KOPT-K1 (cell line): ENCODE data around the gene NUFIP1.
"Not testable (repeated sequence)": the region's sequence is repeated elsewhere in the genome, so short reads cannot be mapped to it uniquely, and the experiment has no call there.

Experiments used
- H3K27ac ChIP-seq: fragments of 200-600 bp; sonication (generic); 2 replicates; pipeline ENCODE4 v1.5.1; 2016; ENCODE audit warnings: antibody characterized with exemption, mild to moderate bottlenecking, low read depth, low read length; ENCODE audit not compliant: poor library complexity, severe bottlenecking
- H3K36me3 ChIP-seq: fragments of 200-600 bp; sonication (generic); 2 replicates; pipeline ENCODE4 v1.5.1; 2017; ENCODE audit warnings: antibody characterized with exemption, mild to moderate bottlenecking, low read length, moderate library complexity; ENCODE audit not compliant: insufficient read depth
- H3K9me3 ChIP-seq: fragments of 200-600 bp; sonication (generic); 2 replicates; pipeline ENCODE4 v1.5.1; 2017; ENCODE audit warnings: antibody characterized with exemption, low read length, mild to moderate bottlenecking; ENCODE audit not compliant: insufficient read depth, poor library complexity, severe bottlenecking

Gene NUFIP1

DNA sequence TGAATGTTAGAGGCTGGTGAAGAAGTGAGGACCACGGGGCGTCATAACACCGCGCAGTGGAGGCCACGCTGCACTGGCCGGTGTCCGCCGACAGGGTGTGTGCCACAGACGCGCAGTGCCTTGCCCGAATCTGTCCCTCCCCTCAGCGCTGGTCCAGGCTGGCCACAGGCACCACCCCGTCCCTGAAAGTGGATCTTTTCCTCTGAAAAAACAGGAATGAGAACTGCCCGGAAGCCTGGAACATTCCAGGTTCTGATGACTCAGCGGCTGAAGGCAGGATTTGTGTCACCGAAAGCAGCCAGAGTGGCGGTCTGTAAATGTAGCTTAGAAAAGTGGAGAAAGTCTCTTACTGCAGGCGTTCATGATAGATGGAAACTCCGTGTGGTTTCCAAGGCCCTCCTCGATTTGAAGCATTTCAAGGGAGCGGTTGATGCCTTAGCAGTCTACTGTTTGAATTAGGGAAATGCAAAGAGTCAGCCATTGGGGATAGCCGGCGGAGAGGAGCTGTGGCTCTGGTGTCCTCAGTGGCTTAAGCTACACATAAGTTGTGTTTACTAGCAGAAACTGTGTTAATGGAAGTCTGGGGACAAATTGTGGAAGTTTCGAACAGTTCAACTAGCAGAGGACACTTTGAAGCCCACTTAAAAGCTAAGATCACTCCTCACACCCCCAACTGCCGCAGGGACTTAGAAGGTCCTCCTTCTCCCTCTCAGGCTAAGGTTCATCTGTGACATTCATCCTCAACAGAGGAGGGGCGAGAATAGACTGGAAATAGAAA, 70.8 kb downstream of the NUFIP1 start:
- no peaks in the 10 kb centered on the region for H3K9me3 ChIP-seq
- no peaks in the 10 kb centered on the region for H3K36me3 ChIP-seq
- H3K27ac ChIP-seq: peak overlapping the region; percentile 72

DNA sequence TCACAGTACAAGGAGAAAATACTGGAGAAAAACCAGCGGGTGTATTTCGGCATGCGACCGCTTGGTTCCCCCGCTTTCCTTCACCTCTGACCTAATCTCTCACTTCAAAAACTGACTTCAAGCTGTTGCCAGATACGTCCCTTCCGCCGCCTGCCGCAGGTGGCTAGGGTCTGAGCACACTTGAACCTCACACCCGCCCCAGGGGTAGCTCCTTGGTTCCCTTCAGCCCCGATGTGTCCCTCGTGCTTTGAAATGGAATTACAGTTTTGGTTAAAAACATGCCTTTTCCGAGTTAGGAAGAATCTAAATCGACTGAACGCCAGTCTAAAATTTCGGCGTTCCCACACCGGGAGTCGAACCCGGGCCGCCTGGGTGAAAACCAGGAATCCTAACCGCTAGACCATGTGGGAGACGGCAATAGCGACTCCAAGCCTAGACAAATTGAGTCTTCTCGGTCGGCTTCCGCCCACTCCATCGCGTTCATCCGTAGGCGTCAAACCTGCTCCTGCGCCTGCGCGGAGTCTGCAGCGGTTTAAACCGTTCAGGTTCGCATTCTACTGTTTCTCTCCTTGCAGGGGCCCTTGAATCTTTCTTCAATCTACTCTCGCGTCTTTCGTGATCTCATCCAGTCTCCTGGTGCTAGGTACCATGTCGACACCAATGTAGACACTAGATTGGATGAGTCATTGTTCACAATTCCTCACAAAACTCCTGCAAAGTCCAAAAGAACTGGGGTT, 71.5 kb downstream of the NUFIP1 start:
- H3K27ac ChIP-seq: peak overlapping the region; percentile 72
- H3K9me3 ChIP-seq: no peaks in the 10 kb centered on the region
- H3K36me3 ChIP-seq: no peaks in the 10 kb centered on the region

DNA sequence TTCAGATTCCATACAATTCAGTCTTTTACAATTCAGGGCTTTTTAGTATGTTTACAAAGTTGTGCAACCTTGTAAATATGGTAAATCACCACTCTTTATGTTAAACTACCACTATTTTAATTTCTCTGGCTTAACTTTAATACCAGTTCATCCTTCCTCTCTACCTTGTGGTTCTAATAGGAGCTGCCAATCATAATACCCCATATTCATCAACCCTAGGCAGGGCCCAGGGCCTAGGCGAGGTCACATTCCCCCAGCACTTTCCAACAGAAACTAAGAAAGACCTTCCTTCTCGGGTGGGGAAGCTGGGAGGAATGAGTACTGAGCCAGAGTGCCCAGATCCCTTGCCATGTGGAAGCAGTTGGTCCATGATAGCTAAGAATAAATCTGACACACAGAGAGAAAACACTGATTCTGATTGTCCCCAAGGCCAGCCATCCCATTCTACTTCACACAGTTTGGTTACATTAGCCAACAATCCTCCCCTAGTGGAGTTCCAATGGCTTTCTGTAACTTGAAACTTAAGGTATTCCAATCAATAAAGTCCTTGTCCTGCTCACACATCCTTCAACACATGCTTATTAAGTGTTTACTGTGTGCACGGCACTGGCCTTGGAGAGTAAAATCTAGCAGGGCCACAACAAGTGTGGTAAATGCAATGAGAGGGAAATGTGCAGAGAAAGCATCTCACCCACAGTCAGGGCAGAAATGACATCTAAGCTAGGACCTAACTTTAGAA, 76.8 kb downstream of the NUFIP1 start:
- H3K36me3 ChIP-seq: no peaks in the 10 kb centered on the region
- H3K9me3 ChIP-seq: peaks cover 19% of the 10 kb centered on the region
- no peak overlapping the region for H3K27ac ChIP-seq

DNA sequence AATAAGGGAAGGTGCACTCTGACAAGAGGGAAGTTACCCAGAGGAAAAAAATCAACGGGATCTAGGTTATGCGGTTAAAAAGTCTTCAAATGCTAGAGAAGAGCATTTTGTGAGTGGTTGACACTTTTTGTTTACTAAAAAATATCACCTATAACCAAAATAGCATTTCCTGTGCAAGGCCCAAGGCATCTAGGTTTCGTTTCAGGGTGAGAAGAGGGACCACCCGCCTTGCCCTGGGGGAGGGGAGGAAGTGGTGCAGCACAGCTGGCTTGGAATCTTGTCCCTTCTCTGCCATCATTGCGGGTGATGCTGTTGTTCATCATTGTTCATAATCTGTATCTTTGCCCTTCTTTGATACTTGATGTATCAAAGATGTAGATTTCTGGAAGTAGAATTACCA, 80.6 kb downstream of the NUFIP1 start:
- no peak overlapping the region for H3K27ac ChIP-seq
- H3K36me3 ChIP-seq: no peaks in the 10 kb centered on the region
- peaks cover 19% of the 10 kb centered on the region for H3K9me3 ChIP-seq

DNA sequence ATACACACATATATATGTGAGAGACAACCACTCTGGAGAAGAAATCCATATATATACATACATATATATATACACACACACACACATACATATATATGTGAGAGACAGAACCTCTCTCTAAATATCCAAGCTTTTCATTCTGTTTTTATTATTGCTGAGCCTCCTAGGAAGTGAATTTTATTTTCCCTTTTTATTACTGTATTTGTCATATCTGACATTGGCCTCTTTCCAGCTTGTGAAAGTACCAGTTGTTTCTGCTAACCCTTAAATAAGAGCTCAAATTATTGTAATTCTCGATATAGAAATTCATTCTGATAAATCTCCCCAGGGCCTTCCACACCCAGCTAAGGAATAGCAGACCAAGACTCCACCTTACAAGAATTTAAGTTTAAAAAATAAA, 81.0 kb downstream of the NUFIP1 start:
- Histone ChIP-seq H3K36me3 (no peaks in the 10 kb centered on the region), H3K27ac (no peak overlapping the region), H3K9me3 (peaks cover 19% of the 10 kb centered on the region)

DNA sequence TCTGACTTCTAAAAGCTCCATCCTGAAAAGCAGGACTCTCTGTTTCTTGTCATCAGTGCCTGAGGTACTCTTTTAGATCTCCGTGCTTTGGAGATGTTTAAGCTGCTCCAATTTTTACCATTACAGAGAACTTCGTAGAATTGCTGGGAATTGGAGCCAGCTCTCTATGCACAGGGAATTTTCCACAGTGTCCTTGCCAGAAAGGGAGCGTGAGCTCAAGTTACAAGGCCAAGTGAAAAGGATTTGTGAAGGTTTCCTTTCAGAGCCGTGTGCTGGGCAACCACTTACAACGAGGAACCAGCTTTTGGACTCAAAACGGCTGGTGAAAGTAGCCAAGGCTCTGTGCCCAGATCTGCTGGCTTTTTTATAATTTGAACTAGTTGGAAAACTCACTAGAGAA, 82.6 kb downstream of the NUFIP1 start:
- H3K36me3 ChIP-seq: no peaks in the 10 kb centered on the region
- peaks cover 16% of the 10 kb centered on the region for H3K9me3 ChIP-seq
- H3K27ac ChIP-seq: no peak overlapping the region

DNA sequence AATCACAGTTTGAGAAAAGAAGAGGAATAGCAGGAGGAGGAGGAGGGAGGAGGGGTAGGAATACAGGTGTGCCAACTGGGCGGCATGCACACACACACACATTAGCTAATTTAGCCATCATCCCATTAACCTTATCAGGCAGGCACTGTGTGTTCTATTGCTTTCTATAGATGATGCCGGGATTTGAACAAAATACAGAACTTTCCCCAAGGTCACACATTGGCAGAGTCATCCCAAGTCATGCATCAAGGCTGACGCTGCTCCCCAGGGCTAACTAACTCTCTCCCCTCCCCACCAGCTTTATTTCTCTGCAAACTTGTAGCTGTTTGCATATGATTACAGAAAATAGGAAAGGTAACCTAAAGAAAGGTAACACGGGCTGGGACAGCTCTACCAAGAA, 83.0 kb downstream of the NUFIP1 start:
- H3K27ac ChIP-seq: no peak overlapping the region

DNA sequence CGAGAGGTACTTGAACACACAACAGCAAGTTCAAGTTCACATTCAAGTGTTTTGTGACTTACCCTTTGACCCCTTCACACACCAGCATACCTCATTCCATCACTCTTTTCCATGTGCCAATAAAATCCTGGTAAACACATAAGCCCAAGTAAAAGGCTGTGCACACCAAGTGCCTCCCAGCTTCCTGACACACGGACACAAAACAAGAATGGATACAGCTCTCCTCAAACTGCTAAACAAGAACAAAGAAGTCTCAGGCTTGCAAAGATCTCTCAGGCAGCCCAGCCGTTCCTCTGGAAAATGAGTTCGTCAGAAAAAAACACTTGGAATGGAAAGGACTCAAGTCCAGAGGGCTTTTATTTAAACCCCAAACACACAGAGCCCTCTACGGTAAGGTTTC, 83.7 kb downstream of the NUFIP1 start:
- Histone ChIP-seq H3K9me3 (peaks cover 4% of the 10 kb centered on the region), H3K36me3 (no peaks in the 10 kb centered on the region), H3K27ac (no peak overlapping the region)

More for the DNA sequence above, 83.0 kb downstream of the NUFIP1 start:
- H3K36me3 ChIP-seq: no peaks in the 10 kb centered on the region
- peaks cover 11% of the 10 kb centered on the region for H3K9me3 ChIP-seq

DNA sequence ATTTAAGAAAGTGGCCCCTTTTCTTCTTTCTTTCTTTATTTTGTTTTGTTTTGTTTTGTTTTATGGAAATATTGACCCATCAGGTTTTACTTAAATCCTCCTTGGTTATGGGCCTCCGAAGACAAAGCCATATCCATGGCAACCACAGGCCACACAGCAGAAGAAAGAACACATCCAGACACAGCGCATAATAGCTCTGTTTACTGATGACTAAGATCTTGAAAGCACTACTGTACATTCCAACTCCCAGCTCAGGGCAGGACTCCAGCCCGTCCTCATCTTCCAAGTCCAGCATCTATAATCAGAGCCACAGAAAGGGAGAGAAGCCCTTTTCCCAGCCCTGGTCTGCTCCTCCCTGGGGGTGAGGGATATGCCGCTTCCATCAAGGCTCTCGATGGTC, 84.3 kb downstream of the NUFIP1 start:
- Histone ChIP-seq H3K27ac (no peak overlapping the region), H3K9me3 (no peaks in the 10 kb centered on the region), H3K36me3 (no peaks in the 10 kb centered on the region)

DNA sequence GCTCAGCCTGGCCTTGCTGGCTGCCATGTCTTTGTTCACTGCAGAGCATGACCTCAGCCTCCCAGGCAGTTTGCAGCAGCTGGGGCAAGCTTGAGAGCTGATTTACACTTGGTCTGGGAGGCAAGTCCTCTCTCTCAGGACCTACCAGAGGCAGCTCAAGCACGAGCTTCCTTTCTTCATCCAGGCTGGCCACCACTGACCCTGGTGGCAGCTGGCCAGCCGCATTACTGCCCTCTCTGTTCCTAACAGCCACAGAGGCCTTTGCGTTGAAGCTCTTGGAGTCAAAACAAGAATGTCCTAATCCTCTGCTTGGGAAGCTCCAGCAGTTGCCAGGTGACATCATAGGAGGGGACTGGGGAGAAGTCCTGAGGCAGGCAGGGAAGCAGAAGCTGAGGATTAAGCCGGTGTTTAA, 85.7 kb downstream of the NUFIP1 start:
- Histone ChIP-seq H3K27ac (no peak overlapping the region), H3K9me3 (no peaks in the 10 kb centered on the region), H3K36me3 (no peaks in the 10 kb centered on the region)

DNA sequence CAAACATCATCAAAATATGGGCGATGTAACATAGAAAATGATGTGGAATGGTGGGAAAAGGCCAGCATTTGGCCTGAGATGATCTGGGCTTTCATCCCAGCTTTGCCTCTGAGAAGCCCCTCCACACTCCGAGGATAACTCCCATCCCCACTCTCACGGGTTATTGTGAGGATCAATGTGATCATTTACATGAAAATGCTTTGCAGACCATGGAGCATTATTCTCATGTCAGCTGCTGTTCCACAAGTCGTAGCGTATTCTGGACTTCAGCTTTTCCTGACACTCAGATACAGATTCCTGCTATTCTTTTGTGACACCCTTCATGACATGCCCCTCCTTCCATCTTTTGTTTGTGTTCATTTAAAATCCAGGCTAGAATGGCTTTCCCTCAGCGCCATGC, 86.5 kb downstream of the NUFIP1 start:
- Histone ChIP-seq H3K36me3 (no peaks in the 10 kb centered on the region), H3K9me3 (no peaks in the 10 kb centered on the region), H3K27ac (no peak overlapping the region)

DNA sequence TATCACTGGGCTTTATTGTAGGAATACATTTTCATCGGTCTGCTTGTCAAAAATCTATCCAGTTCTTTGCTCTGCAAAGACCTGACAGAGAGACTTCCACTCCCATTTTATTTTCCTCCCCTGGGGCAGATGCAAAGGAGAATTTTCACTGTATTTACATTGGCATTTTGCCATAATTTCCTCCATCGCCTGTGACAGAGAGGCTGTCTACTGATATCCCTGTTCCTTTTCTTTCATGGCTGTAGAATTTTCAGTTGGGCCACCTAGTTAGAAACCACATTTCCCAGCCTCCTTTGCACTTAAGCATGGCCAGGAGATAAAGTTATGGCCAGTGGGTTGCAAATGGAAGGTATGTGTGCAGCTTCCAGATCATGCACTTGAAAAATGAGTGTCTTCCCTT, 89.3 kb downstream of the NUFIP1 start:
- no peak overlapping the region for H3K27ac ChIP-seq
- no peaks in the 10 kb centered on the region for H3K36me3 ChIP-seq
- H3K9me3 ChIP-seq: no peaks in the 10 kb centered on the region

DNA sequence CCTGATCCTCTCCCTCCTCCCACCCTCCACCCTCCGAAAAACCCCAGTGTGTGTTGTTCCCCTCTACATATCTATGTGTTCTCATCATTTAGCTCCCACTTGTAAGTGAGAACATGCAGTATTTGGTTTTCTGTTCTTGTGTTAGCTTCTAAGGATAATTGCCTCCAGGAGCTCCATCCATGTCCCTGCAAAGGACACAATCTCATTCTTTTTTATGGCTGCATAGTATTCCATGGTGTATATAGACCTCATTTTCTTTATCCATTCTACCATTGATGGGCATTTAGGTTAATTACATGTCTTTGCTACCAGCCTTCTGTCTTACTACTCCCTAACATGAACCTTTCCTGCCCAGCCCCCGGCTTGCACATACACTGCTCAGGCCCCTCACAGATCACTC, 91.0 kb downstream of the NUFIP1 start:
- not testable (repeated sequence) for H3K36me3 ChIP-seq, H3K27ac ChIP-seq, H3K9me3 ChIP-seq

DNA sequence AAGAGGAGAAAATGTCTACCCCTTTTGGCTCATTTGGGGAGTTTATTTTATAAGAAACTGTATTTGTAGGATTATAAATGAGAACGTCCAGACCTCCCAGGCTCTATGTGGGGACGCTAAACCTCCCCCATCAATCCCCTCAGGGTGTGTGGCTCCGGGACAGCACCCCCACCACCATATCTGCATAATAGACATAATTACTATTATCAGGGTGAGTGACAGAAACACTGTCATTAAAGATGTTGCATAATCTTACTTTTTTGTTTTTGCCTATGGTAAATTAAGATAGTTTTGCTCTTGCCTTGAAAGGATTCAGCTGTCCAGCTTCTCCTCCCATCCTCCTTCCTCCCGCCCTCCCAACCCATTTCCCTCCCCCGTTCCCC, 93.3 kb downstream of the NUFIP1 start:
- Histone ChIP-seq H3K36me3 (no peaks in the 10 kb centered on the region), H3K9me3 (no peaks in the 10 kb centered on the region), H3K27ac (no peak overlapping the region)

DNA sequence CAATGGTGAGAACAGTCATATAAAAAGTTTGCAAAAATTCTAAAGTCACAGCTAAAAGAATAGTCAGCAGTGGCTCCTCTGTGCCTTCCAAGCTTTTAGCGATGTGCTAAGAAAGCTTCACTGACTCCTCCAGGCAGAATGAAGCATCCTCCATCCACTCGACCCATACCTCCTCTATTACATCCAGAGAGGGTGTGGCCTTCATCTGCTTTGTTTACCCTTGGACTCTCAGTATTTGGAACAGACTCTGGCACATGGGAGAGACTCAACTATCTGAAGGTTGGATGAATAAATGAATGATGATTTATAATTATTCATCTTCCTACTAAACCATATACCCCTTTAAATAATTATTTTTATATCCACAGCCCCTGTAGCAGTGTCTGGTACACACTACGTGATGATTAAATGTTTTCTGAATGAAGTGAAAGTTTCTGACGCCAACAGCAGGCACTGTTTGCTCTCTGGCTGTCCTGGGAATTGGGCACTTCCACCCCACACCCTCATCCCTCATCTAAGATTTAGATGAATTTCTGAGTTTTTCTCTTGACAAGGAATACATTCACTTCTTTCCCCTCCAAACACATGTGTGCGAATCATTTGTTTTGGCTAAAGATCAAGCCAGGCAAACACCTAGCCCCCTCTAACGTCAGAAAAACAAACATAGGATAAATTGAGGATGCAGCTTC, 93.9 kb downstream of the NUFIP1 start:
- Histone ChIP-seq H3K36me3 (no peaks in the 10 kb centered on the region), H3K9me3 (no peaks in the 10 kb centered on the region), H3K27ac (no peak overlapping the region)
